H9 (cell line): ENCODE data around the gene SEL1L. TPM values are rescaled to one million over a fixed set of nuclear protein-coding genes. Genes with fewer than 3 reads are reported as not detected.
A peak's percentile ranks its signal among the peaks of the same experiment; 100 is the strongest.
"Not testable (repeated sequence)": the region's sequence is repeated elsewhere in the genome, so short reads cannot be mapped to it uniquely, and the experiment has no call there.

Source experiments
- DNase-seq: peaks from one replicate; pipeline ENCODE4 v3.0.0-alpha.2; 2017
- H2AFZ ChIP-seq: one replicate; pipeline ENCODE4 v1.6.1; 2013; ENCODE audit warnings: mild to moderate bottlenecking, low read length, control low read depth, moderate library complexity
- H2AK5ac ChIP-seq: 2 replicates; pipeline ENCODE4 v1.6.1; 2013; ENCODE audit warnings: low read length, control low read depth, mixed read lengths; ENCODE audit not compliant: insufficient read length
- H2BK120ac ChIP-seq: one replicate; pipeline ENCODE4 v1.6.1; 2013; ENCODE audit warnings: low read depth, mild to moderate bottlenecking, low read length, control low read depth, inconsistent platforms; ENCODE audit not compliant: poor library complexity, severe bottlenecking
- H2BK12ac ChIP-seq: 2 replicates; pipeline ENCODE4 v1.6.1; 2013; ENCODE audit warnings: low read length, control low read depth, mixed read lengths, low read depth; ENCODE audit not compliant: insufficient read length
- H2BK15ac ChIP-seq: 2 replicates; pipeline ENCODE4 v1.6.1; 2013; ENCODE audit warnings: low read depth, low read length, control low read depth
- H2BK20ac ChIP-seq: one replicate; pipeline ENCODE4 v1.6.1; 2013; ENCODE audit warnings: low read depth, mild to moderate bottlenecking, low read length, control low read depth, inconsistent platforms; ENCODE audit not compliant: poor library complexity, severe bottlenecking
- H2BK5ac ChIP-seq: 2 replicates; pipeline ENCODE4 v1.6.1; 2013; ENCODE audit warnings: low read length, control low read depth, mixed read lengths; ENCODE audit not compliant: insufficient read length
- H3K14ac ChIP-seq: 2 replicates; pipeline ENCODE4 v1.6.1; 2013; ENCODE audit warnings: low read length, control low read depth; ENCODE audit not compliant: insufficient read depth
- H3K18ac ChIP-seq: 2 replicates; pipeline ENCODE4 v1.6.1; 2013; ENCODE audit warnings: low read depth, mild to moderate bottlenecking, mixed read lengths, low read length, control low read depth; ENCODE audit not compliant: insufficient read length
- H3K23ac ChIP-seq: 2 replicates; pipeline ENCODE4 v1.6.1; 2013; ENCODE audit warnings: low read length, control low read depth, mixed read lengths, low read depth; ENCODE audit not compliant: insufficient read length
- H3K23me2 ChIP-seq: 2 replicates; pipeline ENCODE4 v1.6.1; 2013; ENCODE audit warnings: low read depth, mild to moderate bottlenecking, mixed read lengths, low read length, control low read depth; ENCODE audit not compliant: insufficient read length, poor library complexity, severe bottlenecking
- H3K27ac ChIP-seq: 2 replicates; pipeline ENCODE4 v1.5.1; 2013; ENCODE audit warnings: low read length, control low read depth, mixed read lengths, low read depth; ENCODE audit not compliant: insufficient read length
- H3K27me3 ChIP-seq: 2 replicates; pipeline ENCODE4 v1.6.1; 2013; ENCODE audit warnings: low read length, control low read depth, inconsistent platforms; ENCODE audit not compliant: insufficient read depth
- H3K4ac ChIP-seq: 2 replicates; pipeline ENCODE4 v1.6.1; 2013; ENCODE audit warnings: low read depth, mild to moderate bottlenecking, control low read depth, inconsistent platforms, low read length, moderate library complexity
- H3K4me1 ChIP-seq: 2 replicates; pipeline ENCODE4 v1.6.1; 2013; ENCODE audit warnings: low read length, control low read depth, inconsistent platforms; ENCODE audit not compliant: insufficient read depth
- H3K4me2 ChIP-seq: 2 replicates; pipeline ENCODE4 v1.6.1; 2013; ENCODE audit warnings: low read length, control low read depth, mixed read lengths; ENCODE audit not compliant: insufficient read length, insufficient read depth
- H3K56ac ChIP-seq: 2 replicates; pipeline ENCODE4 v1.6.1; 2013; ENCODE audit warnings: low read depth, mild to moderate bottlenecking, mixed read lengths, low read length, control low read depth; ENCODE audit not compliant: insufficient read length
- H3K79me1 ChIP-seq: 2 replicates; pipeline ENCODE4 v1.6.1; 2013; ENCODE audit warnings: low read depth, mild to moderate bottlenecking, moderate library complexity, low read length, control low read depth, inconsistent platforms; ENCODE audit not compliant: insufficient read depth, poor library complexity, severe bottlenecking
- H3K79me2 ChIP-seq: 2 replicates; pipeline ENCODE4 v1.6.1; 2013; ENCODE audit warnings: low read length, control low read depth, inconsistent platforms; ENCODE audit not compliant: insufficient read depth
- H3K9ac ChIP-seq: 2 replicates; pipeline ENCODE4 v1.6.1; 2013; ENCODE audit warnings: low read length, control low read depth, mixed read lengths; ENCODE audit not compliant: insufficient read length; ENCODE audit errors: extremely low read depth
- H3K9me3 ChIP-seq: one replicate; pipeline ENCODE4 v1.6.1; 2013; ENCODE audit warnings: low read depth, low read length, inconsistent platforms; ENCODE audit not compliant: control insufficient read depth
- H3T11ph ChIP-seq: one replicate; pipeline ENCODE4 v1.6.1; 2013; ENCODE audit warnings: mild to moderate bottlenecking, low read length, control low read depth, inconsistent platforms
- H4K20me1 ChIP-seq: one replicate; pipeline ENCODE4 v1.6.1; 2013; ENCODE audit not compliant: control insufficient read depth, insufficient read length, insufficient read depth
- H4K5ac ChIP-seq: 2 replicates; pipeline ENCODE4 v1.6.1; 2013; ENCODE audit warnings: low read depth, mild to moderate bottlenecking, mixed read lengths, low read length, control low read depth; ENCODE audit not compliant: insufficient read length
- H4K8ac ChIP-seq: replicated peaks from 2 replicates; pipeline ENCODE4 v1.6.1; 2013; ENCODE audit warnings: low read length, control low read depth, mixed read lengths, low read depth; ENCODE audit not compliant: insufficient read length
- H4K91ac ChIP-seq: 2 replicates; pipeline ENCODE4 v1.6.1; 2013; ENCODE audit warnings: low read depth, mild to moderate bottlenecking, moderate library complexity, mixed read lengths, low read length, control low read depth; ENCODE audit not compliant: insufficient read length
- H3K27ac Mint-ChIP-seq, 3 experiments: 2 replicates in 2 of 3; 3 replicates in 1 of 3; pipeline ENCODE4 v1.8.0; 2020 to 2021; ENCODE audit warnings: mixed read lengths in 3 of 3, mild to moderate bottlenecking in 1 of 3, moderate library complexity in 1 of 3
- H3K27me3 Mint-ChIP-seq: 2 replicates; pipeline ENCODE4 v1.8.0; 2021; ENCODE audit warnings: low read depth, mild to moderate bottlenecking, moderate library complexity, mixed read lengths
- H3K36me3 Mint-ChIP-seq, 3 experiments: 2 replicates in 2 of 3; 3 replicates in 1 of 3; pipeline ENCODE4 v1.8.0; 2020 to 2021; ENCODE audit warnings: low read depth in 3 of 3, mixed read lengths in 3 of 3; ENCODE audit not compliant: insufficient read depth in 1 of 3
- H3K4me1 Mint-ChIP-seq, 2 experiments: 2 replicates each; pipeline ENCODE4 v1.8.0; 2020; ENCODE audit warnings: mixed read lengths in 2 of 2
- H3K4me3 Mint-ChIP-seq, 2 experiments: 2 replicates in 1 of 2; 3 replicates in 1 of 2; pipeline ENCODE4 v1.8.0; 2020 to 2021; ENCODE audit warnings: mild to moderate bottlenecking in 2 of 2, mixed read lengths in 2 of 2, moderate library complexity in 1 of 2
- H3K9me3 Mint-ChIP-seq, 2 experiments: 2 replicates in 1 of 2; 3 replicates in 1 of 2; pipeline ENCODE4 v1.8.0; 2020; ENCODE audit warnings: mild to moderate bottlenecking in 2 of 2, mixed read lengths in 2 of 2, moderate library complexity in 1 of 2
- CTCF ChIP-seq: fragments of 200-600 bp; sonication (generic); conservative IDR thresholded peaks from 3 replicates; pipeline ENCODE4 v1.8.0; 2021; ENCODE audit warnings: antibody characterized with exemption, mild to moderate bottlenecking
- WGBS: extraction: QIAGEN DNeasy Blood & Tissue Kit; methylation state at CpG from one replicate; pipeline ENCODE4 v1.1.7; 2013; ENCODE audit warnings: missing lambda C conversion rate, low lambda C conversion rate, mixed read lengths; ENCODE audit not compliant: insufficient read length; ENCODE audit errors: extremely low coverage; 5-methylcytosine and 5-hydroxymethylcytosine counted together
- total RNA-seq: library from RNA; stranded (reverse); gene quantifications from 2 replicates; pipeline ENCODE4 v1.2.1, GENCODE V29; 2021

SEL1L gene
- total RNA-seq, 1 experiment from 2014 or later: 27.5 TPM

DNA sequence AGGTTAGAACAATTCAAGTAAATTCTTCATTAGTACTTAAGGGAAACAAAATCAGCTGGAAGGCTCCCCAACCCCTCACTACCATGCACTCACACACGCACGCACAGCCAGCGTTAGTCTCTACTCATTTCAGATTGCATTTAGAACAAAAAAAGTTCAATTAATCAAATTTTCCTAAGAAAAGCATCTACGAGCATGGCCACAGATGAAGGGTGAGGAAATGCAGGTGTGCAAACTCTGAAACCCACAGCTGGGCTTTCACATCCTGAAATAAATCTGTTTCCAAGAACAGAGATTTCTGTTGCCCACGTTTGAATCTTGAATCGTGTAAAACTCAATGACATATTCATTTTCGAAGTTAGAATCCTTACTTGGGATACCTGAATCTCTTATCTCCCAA is 62.6 kb downstream of the SEL1L start:
- Histone ChIP-seq H2AK5ac (no peak overlapping the region), H3K4ac (no peak overlapping the region), H4K20me1 (no peaks in the 10 kb centered on the region), H3K27me3 (no peaks in the 10 kb centered on the region), H3K4me2 (no peak overlapping the region), H3K56ac (no peak overlapping the region), H3K27ac (no peak overlapping the region), H2BK20ac (no peak overlapping the region), H3K23ac (no peak overlapping the region), H3K23me2 (no peaks in the 10 kb centered on the region), H3T11ph (no peak overlapping the region), H4K8ac (no peak overlapping the region), H2BK120ac (no peak overlapping the region), H3K4me1 (peaks cover 3% of the 10 kb centered on the region; the same call in 1 of the 2 replicates), H3K9ac (no peak overlapping the region), H2AFZ (no peak overlapping the region), H3K18ac (no peak overlapping the region), H4K5ac (no peak overlapping the region), H3K79me2 (no peaks in the 10 kb centered on the region), H2BK5ac (no peak overlapping the region), H3K79me1 (no peaks in the 10 kb centered on the region), H3K14ac (no peak overlapping the region), H2BK12ac (no peak overlapping the region), H2BK15ac (no peak overlapping the region), H3K9me3 (no peaks in the 10 kb centered on the region), H4K91ac (no peak overlapping the region)
- DNase-seq: no peak
- no peak for TF ChIP-seq CTCF
- H3K4me1 Mint-ChIP-seq: peaks cover 0 to 4% of the 10 kb centered on the region in 2 experiments; a peak in 1 of 4 replicates
- no peaks in the 10 kb centered on the region for H3K9me3 Mint-ChIP-seq
- 0 out of 2 replicates have a peak, but pooled peaks cover 1% of the 10 kb centered on the region for H3K27me3 Mint-ChIP-seq
- H3K36me3 Mint-ChIP-seq: peaks cover 0 to 3% (median 0%) of the 10 kb centered on the region in 3 experiments; a peak in 2 of 7 replicates
- H3K27ac Mint-ChIP-seq: no peak overlapping the region
- H3K4me3 Mint-ChIP-seq: no peak overlapping the region
- no CpG with 5 or more reads among the region's 7 CpGs for WGBS

GRCh38 chr14:81470557-81470826 is 63.2 kb downstream of the SEL1L start:
- not testable (repeated sequence) for H4K20me1 ChIP-seq, H3K27me3 ChIP-seq, H3K4me1 Mint-ChIP-seq, H3K4me3 Mint-ChIP-seq, H3K79me2 ChIP-seq, H3K9me3 ChIP-seq, H2BK12ac ChIP-seq, H3K23me2 ChIP-seq, H3K27ac ChIP-seq, DNase-seq, H3K14ac ChIP-seq, H2AK5ac ChIP-seq, H4K91ac ChIP-seq, H3K27me3 Mint-ChIP-seq, H2BK20ac ChIP-seq, H3K4me1 ChIP-seq, H3T11ph ChIP-seq, H3K23ac ChIP-seq, H3K79me1 ChIP-seq, H3K9me3 Mint-ChIP-seq, H3K56ac ChIP-seq, H3K9ac ChIP-seq, H3K36me3 Mint-ChIP-seq, H2BK15ac ChIP-seq, H3K4me2 ChIP-seq, H3K4ac ChIP-seq, H4K5ac ChIP-seq, H2AFZ ChIP-seq, H2BK120ac ChIP-seq, H2BK5ac ChIP-seq, H3K18ac ChIP-seq, H4K8ac ChIP-seq
- no CpG with 5 or more reads among the region's 5 CpGs for WGBS
- H3K27ac Mint-ChIP-seq: peak overlapping the region in 1 of 3 experiments; percentile 55; a peak in 1 of 7 replicates
